NCI-H1436 (cell line): Measurements from ENCODE around the gene JAM3.
"Not testable (repeated sequence)": the region's sequence is repeated elsewhere in the genome, so short reads cannot be mapped to it uniquely, and the experiment has no call there.

Experiments used
- DNase-seq: peaks from one replicate; lab custom pipeline; 2025; lab: John Stamatoyannopoulos, UW

The JAM3 gene

GRCh38 chr11:134101282-134101681 lies 32.4 kb downstream of the JAM3 start:
- DNase-seq = no peak

- no peak for DNase-seq
Observed at GRCh38 chr11:134110252-134110815, 41.5 kb downstream of the JAM3 start.

DNA sequence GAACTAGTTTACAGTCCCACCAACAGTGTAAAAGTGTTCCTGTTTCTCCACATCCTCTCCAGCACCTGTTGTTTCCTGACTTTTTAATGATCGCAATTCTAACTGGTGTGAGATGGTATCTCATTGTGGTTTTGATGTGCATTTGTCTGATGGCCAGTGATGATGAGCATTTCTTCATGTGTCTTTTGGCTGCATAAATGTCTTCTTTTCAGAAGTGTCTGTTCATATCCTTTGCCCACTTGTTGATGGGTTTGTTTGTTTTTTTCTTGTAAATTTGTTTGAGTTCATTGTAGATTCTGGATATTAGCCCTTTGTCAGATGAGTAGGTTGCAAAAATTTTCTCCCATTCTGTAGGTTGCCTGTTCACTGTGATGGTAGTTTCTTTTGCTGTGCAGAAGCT lies 44.9 kb downstream of the JAM3 start:
- not testable (repeated sequence) for DNase-seq

GRCh38 chr11:134116210-134116609 lies 47.3 kb downstream of the JAM3 start:
- no peak for DNase-seq

- DNase-seq = no peak
Observed at GRCh38 chr11:134118006-134118405, 49.1 kb downstream of the JAM3 start.

- no peak for DNase-seq
Observed at GRCh38 chr11:134119094-134119493, 50.2 kb downstream of the JAM3 start.

- DNase-seq = no peak
Observed at GRCh38 chr11:134120143-134120850, 51.4 kb downstream of the JAM3 start.

DNA sequence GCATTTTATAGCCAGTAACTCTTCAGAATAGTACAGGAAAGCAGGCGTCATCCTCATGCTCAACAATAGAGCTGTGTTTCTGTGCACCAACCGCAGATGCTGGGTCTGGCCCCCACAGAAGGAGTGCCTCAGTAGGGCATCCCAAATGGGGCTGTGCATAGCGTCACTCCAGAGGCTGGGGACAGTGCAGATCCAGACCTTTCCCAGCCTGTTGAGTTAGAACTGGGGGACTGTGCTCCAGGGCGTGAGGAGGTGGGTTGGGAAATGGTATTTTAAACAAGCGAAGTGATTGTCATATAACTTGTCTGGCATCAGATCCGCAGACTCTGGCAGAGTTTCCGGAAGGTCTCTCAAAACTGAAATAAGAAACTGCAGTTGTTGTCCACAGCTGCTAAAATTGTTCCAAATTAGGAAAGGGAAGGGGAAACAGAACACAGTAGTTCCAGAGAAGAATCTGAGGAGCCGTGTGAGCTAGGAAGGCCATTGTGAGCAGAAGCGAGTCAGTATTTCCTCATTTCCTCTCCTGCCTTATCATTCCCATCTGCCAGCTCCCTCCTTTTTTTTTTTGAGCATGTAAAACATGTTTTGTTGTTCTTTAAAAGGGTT lies 52.2 kb downstream of the JAM3 start:
- DNase-seq = no peak

DNA sequence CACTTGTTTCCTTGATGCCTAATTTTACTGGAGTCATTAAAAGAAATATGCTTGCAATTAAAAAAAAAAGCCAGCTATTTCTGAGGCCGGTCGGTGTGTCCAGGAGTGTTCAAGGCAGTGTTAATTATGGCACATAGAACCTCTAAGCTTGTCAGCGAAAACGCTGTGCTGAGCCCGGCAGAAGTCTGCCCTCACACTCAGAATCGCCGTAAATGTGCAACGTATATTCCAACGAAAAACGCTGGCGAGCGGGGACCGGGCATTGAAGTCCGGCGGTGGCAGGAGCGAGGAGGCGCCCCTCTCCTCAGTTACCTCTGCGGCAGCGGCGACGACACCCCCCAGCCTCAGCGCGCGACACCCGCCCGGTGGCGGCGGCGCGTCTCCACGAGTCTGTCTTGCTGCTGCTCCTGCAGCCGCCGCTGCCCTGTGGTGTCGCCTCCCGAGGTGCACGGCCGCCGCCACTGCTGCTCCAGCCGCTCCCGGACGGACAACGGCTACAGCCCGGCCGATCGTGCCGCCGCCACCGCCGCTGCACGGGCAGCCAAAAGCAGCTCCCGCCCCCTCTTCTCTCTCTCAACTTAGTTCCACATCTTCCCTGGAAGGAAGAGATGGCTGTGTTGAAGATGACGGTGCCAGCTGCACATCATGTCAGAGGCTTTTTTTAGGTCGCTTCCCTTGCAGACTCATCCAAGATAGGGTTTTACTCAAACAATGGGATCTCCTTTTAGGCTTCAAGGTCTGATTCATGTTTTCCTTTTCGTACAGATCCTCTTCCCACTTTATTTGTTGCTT lies 56.0 kb downstream of the JAM3 start:
- no peak for DNase-seq

DNA sequence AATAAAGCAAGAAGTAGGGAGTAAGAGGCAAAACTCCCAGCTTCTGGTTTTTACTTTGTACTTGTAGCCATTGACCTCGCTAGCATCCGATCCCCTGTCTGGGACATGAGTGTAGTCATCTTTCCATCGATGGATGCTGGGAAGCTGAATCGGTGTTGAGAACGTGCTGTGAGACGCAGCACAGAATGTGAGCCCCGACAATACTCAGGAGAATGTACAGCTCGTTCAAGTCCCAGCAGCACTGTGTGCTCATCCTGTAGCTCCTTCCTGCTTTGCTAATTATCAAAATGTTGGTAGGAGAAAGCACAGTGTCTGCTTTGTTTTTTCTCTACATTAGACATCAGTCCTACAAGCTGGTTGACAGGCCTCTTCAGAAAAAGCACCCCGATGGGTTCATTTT lies 56.6 kb downstream of the JAM3 start:
- DNase-seq = no peak

DNA sequence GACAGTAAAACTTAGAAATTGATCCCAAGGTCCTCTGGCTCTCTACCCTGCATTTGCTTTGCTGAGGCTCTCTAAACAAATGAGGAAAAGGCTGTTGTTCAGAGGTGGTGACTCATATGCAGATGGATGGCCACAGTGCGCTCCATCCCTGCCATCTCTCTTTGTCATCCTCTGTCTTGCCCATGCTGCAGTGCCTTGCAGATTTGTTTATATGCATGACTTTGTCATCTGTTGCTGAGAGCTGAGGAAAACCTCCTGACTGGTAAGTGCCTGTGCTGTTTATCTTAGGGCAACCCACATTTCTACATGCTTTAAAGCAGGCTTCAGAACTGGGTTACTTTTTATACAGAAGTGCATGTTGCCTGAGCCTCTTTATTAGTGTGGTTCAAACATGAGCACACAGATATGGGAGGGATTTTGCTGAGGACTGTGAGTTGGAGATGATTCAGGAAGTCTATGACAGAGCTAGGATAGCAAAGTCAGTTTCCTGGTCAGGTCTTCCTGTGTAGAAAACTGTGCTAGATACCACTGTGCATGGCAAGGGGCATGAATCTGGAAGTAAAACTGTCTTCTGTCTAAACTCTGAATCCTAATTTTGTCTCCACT lies 57.4 kb downstream of the JAM3 start:
- DNase-seq = no peak

- no peak for DNase-seq
Observed at GRCh38 chr11:134131628-134132244, 62.9 kb downstream of the JAM3 start.

DNA sequence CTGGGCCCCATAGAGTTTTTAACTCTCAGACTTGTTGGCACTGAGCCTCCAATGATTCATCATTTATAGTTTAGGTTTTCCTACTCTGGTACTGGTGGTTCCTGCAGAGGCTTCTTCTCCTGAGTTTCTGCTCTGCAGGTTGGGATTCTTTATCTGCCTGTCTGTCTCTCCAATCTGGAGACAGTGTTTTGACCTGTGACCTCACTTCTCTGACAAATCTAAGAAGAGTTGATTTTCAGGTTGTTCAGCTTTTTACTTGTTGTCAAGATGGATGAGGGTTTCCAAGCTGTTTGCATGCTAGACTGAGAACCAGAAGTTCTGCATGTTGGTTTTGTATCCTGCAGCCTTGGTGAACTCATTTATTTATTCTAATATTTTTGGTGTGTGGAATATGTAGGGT lies 63.9 kb downstream of the JAM3 start:
- DNase-seq = no peak

- DNase-seq = no peak
Observed at GRCh38 chr11:134134167-134134566, 65.3 kb downstream of the JAM3 start.

DNA sequence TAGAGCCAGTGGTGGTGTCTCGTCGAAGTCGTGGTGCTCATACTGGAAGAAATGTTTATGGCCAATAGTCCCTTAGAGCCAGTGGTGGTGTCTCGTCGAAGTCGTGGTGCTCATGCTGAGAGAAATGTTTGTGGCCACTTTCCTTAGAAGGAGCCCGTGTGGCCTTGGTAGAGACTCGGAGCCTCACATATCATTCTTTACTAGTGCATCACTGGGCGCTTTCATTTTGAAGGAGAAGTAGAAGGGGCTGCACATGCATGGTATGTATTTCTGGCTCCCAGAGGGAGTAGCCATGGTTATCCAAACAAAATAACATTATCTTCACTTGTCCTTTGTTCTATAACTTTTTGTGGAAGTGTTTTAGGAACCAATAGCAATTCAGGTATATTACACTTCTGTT lies 69.5 kb downstream of the JAM3 start:
- DNase-seq = no peak

- DNase-seq = no peak
Observed at GRCh38 chr11:134139303-134139872, 70.5 kb downstream of the JAM3 start.

GRCh38 chr11:134139873-134140331 lies 71.0 kb downstream of the JAM3 start:
- peak; percentile 42 for DNase-seq

DNA sequence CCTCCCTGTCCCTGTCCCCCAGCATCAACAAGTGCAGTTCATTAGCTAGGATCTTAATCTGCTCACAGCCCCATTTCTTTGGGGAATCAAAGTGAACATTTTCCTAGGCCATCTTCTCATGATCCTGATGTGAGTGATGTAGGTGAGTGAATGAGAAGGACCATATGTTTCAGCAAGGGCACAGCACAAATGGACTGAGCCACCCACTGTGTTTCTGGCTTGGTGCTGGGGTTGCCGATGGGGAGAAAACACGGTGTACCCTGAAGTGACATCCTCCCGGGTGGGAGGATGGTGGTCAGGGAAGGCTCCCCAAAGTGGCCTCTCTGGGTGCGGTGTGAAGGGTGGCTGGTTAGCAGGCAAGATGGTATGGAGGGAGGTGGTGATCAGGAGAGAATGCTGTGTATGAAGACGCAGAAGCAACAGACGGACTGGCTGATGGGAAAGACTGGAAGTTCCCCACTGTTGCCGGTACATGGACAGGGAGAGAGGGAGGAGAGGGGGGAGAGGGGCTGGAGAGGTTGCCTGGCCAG lies 72.2 kb downstream of the JAM3 start:
- no peak for DNase-seq

DNA sequence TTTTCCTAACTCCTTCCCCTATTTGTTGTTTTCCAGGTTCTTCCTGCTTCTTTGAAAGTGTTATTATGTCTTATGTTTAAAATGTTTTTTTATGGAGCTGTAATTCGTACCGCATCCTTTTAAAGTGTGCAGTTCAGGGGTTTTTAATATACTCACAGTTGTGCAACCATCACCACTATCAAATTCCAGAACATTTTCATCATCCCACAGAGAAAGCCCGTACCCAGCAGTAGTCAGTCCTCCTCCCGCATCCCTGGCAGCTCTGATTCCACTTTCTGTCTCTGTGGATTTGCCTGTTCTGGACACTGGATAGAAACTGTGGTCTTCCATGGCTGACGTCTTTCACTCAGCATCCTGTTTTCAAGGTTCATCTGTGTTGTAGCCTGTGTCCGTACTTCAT lies 73.7 kb downstream of the JAM3 start:
- DNase-seq = no peak

- no peak for DNase-seq
Observed at GRCh38 chr11:134143801-134144200, 74.9 kb downstream of the JAM3 start.

DNA sequence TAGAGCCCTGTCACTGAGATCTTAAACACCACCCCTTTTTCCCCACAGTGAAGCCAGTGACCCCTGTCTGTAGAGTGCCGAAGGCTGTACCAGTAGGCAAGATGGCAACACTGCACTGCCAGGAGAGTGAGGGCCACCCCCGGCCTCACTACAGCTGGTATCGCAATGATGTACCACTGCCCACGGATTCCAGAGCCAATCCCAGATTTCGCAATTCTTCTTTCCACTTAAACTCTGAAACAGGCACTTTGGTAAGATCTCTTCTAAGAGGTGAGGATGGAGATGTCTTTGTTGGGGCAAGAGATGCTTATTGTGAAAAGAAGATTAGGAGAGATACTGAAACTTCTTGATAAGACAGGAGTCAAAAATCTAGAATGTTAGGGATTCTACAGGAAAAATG lies 75.9 kb downstream of the JAM3 start:
- DNase-seq = no peak
